HepG2 (cell line): ENCODE results near the gene ANGPTL2. TPM values are rescaled to one million over a fixed set of nuclear protein-coding genes. Genes with fewer than 3 reads are reported as not detected.
A peak's percentile ranks its signal among the peaks of the same experiment; 100 is the strongest.

ENCODE experiments used
- AHR ChIP-seq: IDR thresholded peaks from 2 replicates; pipeline ENCODE4 v1.6.1; 2018; ENCODE audit warnings: missing genetic modification reagents, missing compliant biosample characterization
- ATAD3A ChIP-seq: sonication (generic); formaldehyde crosslinking; IDR thresholded peaks from 2 replicates; pipeline ENCODE4 v1.4.0; 2020; ENCODE audit warnings: missing genetic modification reagents
- CBFB ChIP-seq: sonication (generic); formaldehyde crosslinking; IDR thresholded peaks from 2 replicates; pipeline ENCODE4 v1.4.0; 2020; ENCODE audit warnings: missing genetic modification reagents
- CREM ChIP-seq, 2 experiments: sonication (generic) in 1 of 2; formaldehyde crosslinking in 1 of 2; IDR thresholded peaks; 2 replicates each; pipeline versions ENCODE4 v1.4.0 to v1.6.1; 2016 to 2020; ENCODE audit warnings: antibody characterized with exemption in 1 of 2, mild to moderate bottlenecking in 1 of 2, missing genetic modification reagents in 1 of 2
- FOSL1 ChIP-seq: sonication (generic); formaldehyde crosslinking; IDR thresholded peaks from 2 replicates; pipeline ENCODE4 v1.9.0; 2021; ENCODE audit warnings: missing genetic modification reagents, borderline replicate concordance
- FOXP1 ChIP-seq, 2 experiments: fragments of 450-650 bp in 1 of 2; IDR thresholded peaks; 2 replicates each; pipeline ENCODE4 v1.6.1; 2017 to 2018; ENCODE audit warnings: antibody characterized with exemption in 1 of 2
- IRX3 ChIP-seq: sonication (generic); formaldehyde crosslinking; IDR thresholded peaks from 2 replicates; pipeline ENCODE4 v1.8.1; 2023; ENCODE audit warnings: mild to moderate bottlenecking, low read depth, missing genetic modification reagents, borderline replicate concordance
- MIER2 ChIP-seq: IDR thresholded peaks from 2 replicates; pipeline ENCODE4 v1.6.1; 2016; ENCODE audit warnings: missing biosample characterization, missing genetic modification reagents
- MZF1 ChIP-seq: sonication (generic); formaldehyde crosslinking; IDR thresholded peaks from 2 replicates; pipeline ENCODE4 v1.8.1; 2023; ENCODE audit warnings: mild to moderate bottlenecking, missing genetic modification reagents, borderline replicate concordance
- NFKBIZ ChIP-seq: IDR thresholded peaks from 2 replicates; pipeline ENCODE4 v1.6.1; 2018; ENCODE audit warnings: missing genetic modification reagents, missing compliant biosample characterization
- NR2C2 ChIP-seq: sonication (generic); formaldehyde crosslinking; IDR thresholded peaks from 2 replicates; pipeline ENCODE4 v1.4.0; 2020; ENCODE audit warnings: missing genetic modification reagents, mild to moderate bottlenecking, moderate library complexity, borderline replicate concordance
- PHB2 ChIP-seq: fragments of 450-650 bp; IDR thresholded peaks from 2 replicates; pipeline ENCODE4 v1.6.1; 2018; ENCODE audit not compliant: partially characterized antibody
- RXRB ChIP-seq: IDR thresholded peaks from 2 replicates; pipeline ENCODE4 v1.6.1; 2016; ENCODE audit warnings: borderline replicate concordance, missing genetic modification reagents, missing compliant biosample characterization
- SMAD1 ChIP-seq: sonication (generic); formaldehyde crosslinking; IDR thresholded peaks from 2 replicates; pipeline ENCODE4 v1.4.0; 2020; ENCODE audit warnings: missing genetic modification reagents, low read depth, mild to moderate bottlenecking, borderline replicate concordance
- SMARCE1 ChIP-seq: fragments of 450-650 bp; IDR thresholded peaks from 2 replicates; pipeline ENCODE4 v1.6.1; 2017; ENCODE audit warnings: borderline replicate concordance
- STAT5B ChIP-seq: sonication (generic); formaldehyde crosslinking; IDR thresholded peaks from 2 replicates; pipeline ENCODE4 v1.4.0; 2020; ENCODE audit warnings: missing genetic modification reagents
- TBX3 ChIP-seq: fragments of 450-650 bp; IDR thresholded peaks from 2 replicates; pipeline ENCODE4 v1.6.1; 2017; ENCODE audit warnings: antibody characterized with exemption, mild to moderate bottlenecking, inconsistent platforms, borderline replicate concordance
- TCF7 ChIP-seq: sonication (generic); IDR thresholded peaks from 2 replicates; pipeline ENCODE4 v1.6.1; 2016; ENCODE audit warnings: antibody characterized with exemption, low read depth
- THAP11 ChIP-seq: IDR thresholded peaks from 2 replicates; pipeline ENCODE4 v1.6.1; 2016; ENCODE audit warnings: missing biosample characterization, missing genetic modification reagents
- TOPORS ChIP-seq: sonication (generic); formaldehyde crosslinking; IDR thresholded peaks from 2 replicates; pipeline ENCODE4 v1.8.0; 2023; ENCODE audit warnings: mild to moderate bottlenecking, missing genetic modification reagents
- ZBTB3 ChIP-seq: sonication (generic); formaldehyde crosslinking; IDR thresholded peaks from 2 replicates; pipeline ENCODE4 v1.4.0; 2020; ENCODE audit warnings: low read depth, mild to moderate bottlenecking, moderate library complexity, missing genetic modification reagents, borderline replicate concordance
- ZNF30 ChIP-seq: sonication (generic); formaldehyde crosslinking; IDR thresholded peaks from 2 replicates; pipeline ENCODE4 v1.5.0; 2020; ENCODE audit warnings: mild to moderate bottlenecking, missing genetic modification reagents
- ZNF335 ChIP-seq: sonication (generic); formaldehyde crosslinking; IDR thresholded peaks from 2 replicates; pipeline ENCODE4 v1.4.0; 2020; ENCODE audit warnings: missing genetic modification reagents
- ZNF766 ChIP-seq: sonication (generic); formaldehyde crosslinking; IDR thresholded peaks from 2 replicates; pipeline ENCODE4 v1.5.0; 2020; ENCODE audit warnings: missing genetic modification reagents, borderline replicate concordance
- polyA plus RNA-seq, 8 experiments: library from polyadenylated mRNA; depleted of rRNA in 3 of 8; stranded (reverse) in 7 of 8; unstranded in 1 of 8; fragments of >200 nt; fragmentation: Illumina TruSeq in 4 of 8; extraction: Trizol in 4 of 8; gene quantifications; 2 replicates each; pipeline versions ENCODE4 v1.2.1 to v1.2.3, GENCODE V29; 2011 to 2016; ENCODE audit warnings: low read depth in 4 of 8, missing spikeins in 1 of 8, mixed read lengths in 1 of 8; ENCODE audit not compliant: insufficient read depth in 1 of 8
- total RNA-seq, 5 experiments: library from RNA; depleted of rRNA; stranded (reverse); fragments of >200 nt; fragmentation: Illumina TruSeq; extraction: Trizol; gene quantifications; 2 replicates each; pipeline ENCODE4 v1.2.3, GENCODE V29; 2016; ENCODE audit warnings: low read depth in 1 of 5
- TF ChIP-seq, protein P1 (sequence below): sonication (generic); formaldehyde crosslinking; IDR thresholded peaks from 2 replicates; pipeline ENCODE4 v1.4.0; 2020; ENCODE audit warnings: missing genetic modification reagents, mild to moderate bottlenecking, borderline replicate concordance
- TF ChIP-seq, protein P2 (sequence below): sonication (generic); formaldehyde crosslinking; IDR thresholded peaks from 2 replicates; pipeline ENCODE4 v1.5.1; 2020; ENCODE audit warnings: missing genetic modification reagents, mild to moderate bottlenecking, borderline replicate concordance
- TF ChIP-seq, protein P3 (sequence below): sonication (generic); formaldehyde crosslinking; IDR thresholded peaks from 2 replicates; pipeline ENCODE4 v1.4.0; 2020; ENCODE audit warnings: missing genetic modification reagents, mild to moderate bottlenecking, borderline replicate concordance

ANGPTL2 gene
- total and polyA plus RNA-seq, 2 of the 13 experiments (the other 11 are each of a cell fraction or from before 2014, with no cell fraction given): 0.91 to 21.0 TPM

DNA sequence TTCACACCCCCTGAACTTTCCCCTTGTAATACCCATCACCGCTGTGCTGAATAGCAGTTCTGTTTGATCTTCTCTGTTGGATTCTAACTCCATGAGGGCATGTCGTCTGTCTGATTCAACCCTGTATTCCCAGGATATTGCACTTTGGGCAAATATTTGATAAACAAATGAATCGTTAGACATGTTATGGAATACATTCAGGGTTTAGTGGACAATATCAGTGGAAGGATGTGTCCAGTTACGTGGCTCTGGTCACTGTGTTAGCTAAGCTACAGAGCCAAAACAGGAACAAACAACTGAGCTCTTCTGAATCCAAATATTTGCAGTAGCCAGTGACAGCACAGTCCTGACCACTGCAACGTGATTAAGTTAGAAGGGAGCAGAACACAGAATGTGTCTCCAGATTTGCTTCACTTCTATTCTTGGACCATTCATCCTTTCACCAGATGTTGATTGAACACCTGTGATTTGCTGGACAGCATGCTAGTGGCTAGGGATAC lies 13.2 kb downstream of the ANGPTL2 start (continued):
- TF ChIP-seq TOPORS (CRISPR knock-in tag) (no peak), CBFB (CRISPR knock-in tag) (no peak), MZF1 (no peak), STAT5B (no peak), THAP11 (no peak), MIER2 (CRISPR knock-in tag) (no peak), NFKBIZ (CRISPR knock-in tag) (no peak), ZNF335 (CRISPR knock-in tag) (no peak), NR2C2 (CRISPR knock-in tag) (no peak), TBX3 (peak; percentile 69; the same call in 1 of the 2 replicates), ZBTB3 (CRISPR knock-in tag) (peak; percentile 92), CREM (IDR thresholded peaks at IDR 0.05) (peak; percentile 34; the same call in 1 of the 2 replicates), CREM (CRISPR knock-in tag; IDR thresholded peaks at IDR 0.05) (no peak), FOSL1 (CRISPR knock-in tag) (no peak), SMARCE1 (no peak), PHB2 (no peak), ATAD3A (CRISPR knock-in tag) (no peak), IRX3 (CRISPR knock-in tag) (no peak), TCF7 (peak; percentile 61), SMAD1 (CRISPR knock-in tag) (no peak), ZNF30 (no peak), AHR (CRISPR knock-in tag) (no peak), ZNF766 (no peak), FOXP1 (IDR thresholded peaks at IDR 0.05) (no peak), FOXP1 (CRISPR knock-in tag; IDR thresholded peaks at IDR 0.05) (peak; percentile 91), RXRB (CRISPR knock-in tag) (peak; percentile 78; the same call in 1 of the 2 replicates)
- TF ChIP-seq, protein P1, sequence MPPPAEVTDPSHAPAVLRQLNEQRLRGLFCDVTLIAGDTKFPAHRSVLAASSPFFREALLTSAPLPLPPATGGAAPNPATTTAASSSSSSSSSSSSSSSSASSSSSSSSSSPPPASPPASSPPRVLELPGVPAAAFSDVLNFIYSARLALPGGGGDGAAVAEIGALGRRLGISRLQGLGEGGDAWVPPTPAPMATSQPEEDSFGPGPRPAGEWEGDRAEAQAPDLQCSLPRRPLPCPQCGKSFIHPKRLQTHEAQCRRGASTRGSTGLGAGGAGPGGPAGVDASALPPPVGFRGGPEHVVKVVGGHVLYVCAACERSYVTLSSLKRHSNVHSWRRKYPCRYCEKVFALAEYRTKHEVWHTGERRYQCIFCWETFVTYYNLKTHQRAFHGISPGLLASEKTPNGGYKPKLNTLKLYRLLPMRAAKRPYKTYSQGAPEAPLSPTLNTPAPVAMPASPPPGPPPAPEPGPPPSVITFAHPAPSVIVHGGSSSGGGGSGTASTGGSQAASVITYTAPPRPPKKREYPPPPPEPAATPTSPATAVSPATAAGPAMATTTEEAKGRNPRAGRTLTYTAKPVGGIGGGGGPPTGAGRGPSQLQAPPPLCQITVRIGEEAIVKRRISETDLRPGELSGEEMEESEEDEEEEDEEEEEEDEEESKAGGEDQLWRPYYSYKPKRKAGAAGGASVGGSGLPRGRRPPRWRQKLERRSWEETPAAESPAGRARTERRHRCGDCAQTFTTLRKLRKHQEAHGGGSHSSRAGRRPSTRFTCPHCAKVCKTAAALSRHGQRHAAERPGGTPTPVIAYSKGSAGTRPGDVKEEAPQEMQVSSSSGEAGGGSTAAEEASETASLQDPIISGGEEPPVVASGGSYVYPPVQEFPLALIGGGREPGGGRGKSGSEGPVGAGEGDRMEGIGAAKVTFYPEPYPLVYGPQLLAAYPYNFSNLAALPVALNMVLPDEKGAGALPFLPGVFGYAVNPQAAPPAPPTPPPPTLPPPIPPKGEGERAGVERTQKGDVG: no peak
- TF ChIP-seq, protein P2, sequence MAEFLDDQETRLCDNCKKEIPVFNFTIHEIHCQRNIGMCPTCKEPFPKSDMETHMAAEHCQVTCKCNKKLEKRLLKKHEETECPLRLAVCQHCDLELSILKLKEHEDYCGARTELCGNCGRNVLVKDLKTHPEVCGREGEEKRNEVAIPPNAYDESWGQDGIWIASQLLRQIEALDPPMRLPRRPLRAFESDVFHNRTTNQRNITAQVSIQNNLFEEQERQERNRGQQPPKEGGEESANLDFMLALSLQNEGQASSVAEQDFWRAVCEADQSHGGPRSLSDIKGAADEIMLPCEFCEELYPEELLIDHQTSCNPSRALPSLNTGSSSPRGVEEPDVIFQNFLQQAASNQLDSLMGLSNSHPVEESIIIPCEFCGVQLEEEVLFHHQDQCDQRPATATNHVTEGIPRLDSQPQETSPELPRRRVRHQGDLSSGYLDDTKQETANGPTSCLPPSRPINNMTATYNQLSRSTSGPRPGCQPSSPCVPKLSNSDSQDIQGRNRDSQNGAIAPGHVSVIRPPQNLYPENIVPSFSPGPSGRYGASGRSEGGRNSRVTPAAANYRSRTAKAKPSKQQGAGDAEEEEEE (CRISPR knock-in tag): no peak
- TF ChIP-seq, protein P3, sequence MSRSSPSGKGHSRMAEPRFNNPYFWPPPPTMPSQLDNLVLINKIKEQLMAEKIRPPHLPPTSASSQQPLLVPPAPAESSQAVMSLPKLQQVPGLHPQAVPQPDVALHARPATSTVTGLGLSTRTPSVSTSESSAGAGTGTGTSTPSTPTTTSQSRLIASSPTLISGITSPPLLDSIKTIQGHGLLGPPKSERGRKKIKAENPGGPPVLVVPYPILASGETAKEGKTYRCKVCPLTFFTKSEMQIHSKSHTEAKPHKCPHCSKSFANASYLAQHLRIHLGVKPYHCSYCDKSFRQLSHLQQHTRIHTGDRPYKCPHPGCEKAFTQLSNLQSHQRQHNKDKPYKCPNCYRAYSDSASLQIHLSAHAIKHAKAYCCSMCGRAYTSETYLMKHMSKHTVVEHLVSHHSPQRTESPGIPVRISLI (CRISPR knock-in tag): no peak
